ENCODE measurements around the gene RNF224. TPM values are rescaled to one million over a fixed set of nuclear protein-coding genes. Genes with fewer than 3 reads are reported as not detected.
A peak's percentile ranks its signal among the peaks of the same experiment; 100 is the strongest.

The RNF224 gene
- total and polyA plus RNA-seq, 5 donors from 2014 or later, result not detected

DNA sequence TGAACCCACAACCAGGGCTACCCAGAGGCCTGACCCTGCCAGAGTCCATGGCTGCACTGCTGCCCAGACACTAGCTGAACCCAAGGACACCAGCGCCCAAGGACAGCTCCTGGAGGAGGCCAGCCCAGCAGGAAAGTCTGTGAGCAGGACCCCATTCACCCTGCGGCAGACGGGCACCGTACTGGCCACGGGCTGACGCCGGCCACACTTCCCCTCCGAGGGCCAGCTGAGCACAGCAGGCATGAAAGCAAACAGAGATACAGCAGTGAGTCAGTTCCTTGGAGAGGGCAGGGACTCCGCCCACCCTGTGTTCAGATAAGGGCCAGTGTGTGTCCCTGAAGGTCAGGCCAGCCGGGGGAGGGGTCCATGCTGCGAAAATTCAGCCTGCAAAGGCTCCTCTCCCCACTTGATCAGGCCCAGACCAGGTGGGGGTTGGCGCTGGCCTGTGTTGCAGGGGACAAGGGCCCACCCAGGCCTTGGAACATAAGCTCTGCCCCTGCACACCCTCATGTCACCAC, 8.5 kb upstream of the RNF224 start:
- DNase-seq, result no peak
- H3K4me1 ChIP-seq (ENCODE audit: control insufficient read depth, insufficient read depth, low read length, poor library complexity, severe bottlenecking), result peaks cover 13% of the 10 kb centered on the region
- H3K4me3 ChIP-seq (ENCODE audit: low read depth, low read length), result no peak overlapping the region
- Mint-ChIP-seq H3K4me1 (peaks cover 0 to 6% (median 3%) of the 10 kb centered on the region in 4 donors), H3K4me3 (no peak overlapping the region), H3K9me3 (no peaks in the 10 kb centered on the region), H3K36me3 (no peaks in the 10 kb centered on the region), H3K27ac (no peak overlapping the region), H3K27me3 (no peaks in the 10 kb centered on the region)
- no peak for ATAC-seq (ENCODE audit: low read depth in 2 of 2)
- H3K27ac ChIP-seq (ENCODE audit: insufficient read depth, low read length, poor library complexity, severe bottlenecking), result no peak overlapping the region
- no peaks in the 10 kb centered on the region for H3K9me3 ChIP-seq (ENCODE audit: control insufficient read depth in 2 of 2, low read length in 2 of 2)
- H3K36me3 ChIP-seq (ENCODE audit: control insufficient read depth, insufficient read depth, low read length), result no peaks in the 10 kb centered on the region
- H3K27me3 ChIP-seq (ENCODE audit: control insufficient read depth, insufficient read depth, low read length), result no peaks in the 10 kb centered on the region

DNA sequence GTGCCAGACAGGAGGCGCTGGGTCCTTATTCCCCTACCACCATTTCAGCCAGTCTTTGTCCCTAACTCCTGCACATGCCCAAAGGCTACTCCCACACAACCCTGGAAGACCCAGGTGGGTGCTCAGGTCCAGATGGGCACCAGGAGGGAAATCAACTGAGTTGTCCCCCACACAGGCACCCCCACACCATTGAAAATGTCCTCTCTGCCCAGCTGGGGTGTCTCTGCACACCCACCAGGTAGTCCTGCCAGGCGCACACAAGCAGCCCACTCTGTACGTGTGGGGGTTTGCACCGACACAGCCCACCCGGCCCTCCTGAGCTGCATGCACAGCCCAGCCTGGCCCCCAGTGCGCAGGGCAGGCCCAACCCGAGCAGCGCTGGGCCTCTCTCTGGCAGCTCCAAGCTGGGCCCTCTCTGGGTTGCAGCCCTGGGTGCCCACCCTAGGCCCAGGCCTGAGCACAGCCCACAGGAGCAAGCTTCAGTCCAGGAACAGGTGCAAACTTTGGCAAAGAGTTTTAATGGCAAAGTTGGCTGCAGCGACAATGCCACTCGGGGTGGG, 7.5 kb upstream of the RNF224 start:
- no peak for ATAC-seq (ENCODE audit: low read depth in 2 of 2)
- Mint-ChIP-seq H3K36me3 (no peaks in the 10 kb centered on the region), H3K27ac (no peak overlapping the region), H3K4me1 (peaks cover 0 to 10% (median 3%) of the 10 kb centered on the region in 4 donors), H3K4me3 (peak overlapping the region in 3 of 4 donors; percentile 11 to 46 (median 25)), H3K27me3 (no peaks in the 10 kb centered on the region), H3K9me3 (no peaks in the 10 kb centered on the region)
- Histone ChIP-seq H3K9me3 (ENCODE audit: control insufficient read depth in 2 of 2, low read length in 2 of 2) (no peaks in the 10 kb centered on the region), H3K27ac (ENCODE audit: insufficient read depth, low read length, poor library complexity, severe bottlenecking) (no peak overlapping the region), H3K4me1 (ENCODE audit: control insufficient read depth, insufficient read depth, low read length, poor library complexity, severe bottlenecking) (peaks cover 17% of the 10 kb centered on the region), H3K36me3 (ENCODE audit: control insufficient read depth, insufficient read depth, low read length) (no peaks in the 10 kb centered on the region), H3K27me3 (ENCODE audit: control insufficient read depth, insufficient read depth, low read length) (no peaks in the 10 kb centered on the region), H3K4me3 (ENCODE audit: low read depth, low read length) (no peak overlapping the region)
- DNase-seq, result no peak

DNA sequence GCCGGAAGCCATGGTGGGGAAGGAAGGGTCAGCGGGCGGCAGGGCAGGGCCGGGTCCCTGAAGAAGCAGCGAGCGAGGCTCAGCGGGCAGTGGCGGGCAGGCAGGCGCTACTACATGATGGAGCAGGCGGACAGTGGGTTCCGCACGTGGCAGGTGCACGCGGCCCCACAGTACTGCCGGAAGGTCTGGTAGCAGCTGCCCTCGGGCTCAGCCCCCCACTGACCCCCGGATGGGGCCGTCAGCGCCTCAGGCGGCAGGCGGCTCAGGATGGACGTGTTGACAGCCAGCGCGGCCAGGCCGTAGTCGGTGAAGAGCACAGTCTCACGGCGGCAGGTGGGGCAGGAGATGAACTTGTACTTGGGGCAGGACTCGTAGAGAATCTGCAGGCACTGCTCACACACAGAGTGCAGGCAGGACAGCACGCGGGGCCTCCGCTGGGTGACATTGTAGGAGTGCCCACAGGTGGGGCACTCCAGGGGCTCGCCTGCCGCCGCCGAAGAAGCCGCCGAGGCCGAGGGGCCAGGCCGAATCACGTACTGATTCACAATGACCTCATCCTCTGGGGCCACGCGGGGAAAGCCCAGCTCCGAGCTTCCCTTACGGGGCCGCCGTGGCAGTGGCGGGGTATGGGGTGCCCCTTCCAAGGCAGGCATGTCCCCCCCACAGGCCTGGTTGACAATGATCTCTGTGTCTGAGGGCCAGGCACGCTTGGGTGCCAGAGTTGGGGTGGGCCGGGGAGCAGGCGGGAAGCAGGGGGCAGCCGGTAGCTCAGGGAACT, 6.8 kb upstream of the RNF224 start:
- H3K36me3 ChIP-seq (ENCODE audit: control insufficient read depth, insufficient read depth, low read length), result no peaks in the 10 kb centered on the region
- no peaks in the 10 kb centered on the region for H3K9me3 ChIP-seq (ENCODE audit: control insufficient read depth in 2 of 2, low read length in 2 of 2)
- no peaks in the 10 kb centered on the region for H3K27me3 Mint-ChIP-seq
- no peak overlapping the region for H3K27ac Mint-ChIP-seq
- H3K9me3 Mint-ChIP-seq, result no peaks in the 10 kb centered on the region
- H3K4me3 ChIP-seq (ENCODE audit: low read depth, low read length), result no peak overlapping the region
- H3K27me3 ChIP-seq (ENCODE audit: control insufficient read depth, insufficient read depth, low read length), result no peaks in the 10 kb centered on the region
- peaks cover 17% of the 10 kb centered on the region for H3K4me1 ChIP-seq (ENCODE audit: control insufficient read depth, insufficient read depth, low read length, poor library complexity, severe bottlenecking)
- H3K36me3 Mint-ChIP-seq, result no peaks in the 10 kb centered on the region
- H3K4me3 Mint-ChIP-seq, result peak overlapping the region in 3 of 4 donors; percentile 15 to 73 (median 25)
- H3K4me1 Mint-ChIP-seq, result peaks cover 0 to 10% (median 3%) of the 10 kb centered on the region in 4 donors
- ATAC-seq (ENCODE audit: low read depth in 2 of 2) (no peak), DNase-seq (no peak)
- no peak overlapping the region for H3K27ac ChIP-seq (ENCODE audit: insufficient read depth, low read length, poor library complexity, severe bottlenecking)

GRCh38 chr9:137221095-137221505, 6.2 kb upstream of the RNF224 start:
- no peaks in the 10 kb centered on the region for H3K27me3 Mint-ChIP-seq
- H3K9me3 Mint-ChIP-seq, result no peaks in the 10 kb centered on the region
- H3K9me3 ChIP-seq (ENCODE audit: control insufficient read depth in 2 of 2, low read length in 2 of 2), result no peaks in the 10 kb centered on the region
- peaks cover 0 to 10% (median 3%) of the 10 kb centered on the region in 4 donors for H3K4me1 Mint-ChIP-seq
- no peaks in the 10 kb centered on the region for H3K36me3 ChIP-seq (ENCODE audit: control insufficient read depth, insufficient read depth, low read length)
- no peak overlapping the region for H3K27ac Mint-ChIP-seq
- peak overlapping the region in 1 of 4 donors; percentile 73 for H3K4me3 Mint-ChIP-seq
- H3K4me3 ChIP-seq (ENCODE audit: low read depth, low read length), result no peak overlapping the region
- no peaks in the 10 kb centered on the region for H3K27me3 ChIP-seq (ENCODE audit: control insufficient read depth, insufficient read depth, low read length)
- H3K27ac ChIP-seq (ENCODE audit: insufficient read depth, low read length, poor library complexity, severe bottlenecking), result no peak overlapping the region
- peaks cover 17% of the 10 kb centered on the region for H3K4me1 ChIP-seq (ENCODE audit: control insufficient read depth, insufficient read depth, low read length, poor library complexity, severe bottlenecking)
- no peak for ATAC-seq (ENCODE audit: low read depth in 2 of 2)
- no peak for DNase-seq
- H3K36me3 Mint-ChIP-seq, result no peaks in the 10 kb centered on the region

- H3K4me3 Mint-ChIP-seq, result no peak overlapping the region
- DNase-seq, result peak in 1 of 3 donors; percentile 29
Measured at GRCh38 chr9:137221506-137222111, 5.7 kb upstream of the RNF224 start.

GRCh38 chr9:137222190-137223077, 4.9 kb upstream of the RNF224 start, which contains the start of gene RNF208:
Gene RNF208, minus strand, starts transcription at chr9:137222240. Its CDS starts 1,028 bp downstream, at chr9:137221212.
- Histone ChIP-seq H3K9me3 (ENCODE audit: control insufficient read depth in 2 of 2, low read length in 2 of 2) (no peaks in the 10 kb centered on the region), H3K4me1 (ENCODE audit: control insufficient read depth, insufficient read depth, low read length, poor library complexity, severe bottlenecking) (peaks cover 19% of the 10 kb centered on the region), H3K36me3 (ENCODE audit: control insufficient read depth, insufficient read depth, low read length) (no peaks in the 10 kb centered on the region), H3K27ac (ENCODE audit: insufficient read depth, low read length, poor library complexity, severe bottlenecking) (peak within 1 kb of the TSS; percentile 90), H3K4me3 (ENCODE audit: low read depth, low read length) (no peak within 1 kb of the TSS), H3K27me3 (ENCODE audit: control insufficient read depth, insufficient read depth, low read length) (no peaks in the 10 kb centered on the region)
- H3K36me3 Mint-ChIP-seq, result no peaks in the 10 kb centered on the region
- peaks cover 0 to 11% (median 4%) of the 10 kb centered on the region in 4 donors for H3K4me1 Mint-ChIP-seq
- H3K27ac Mint-ChIP-seq, result peak within 1 kb of the TSS in 1 of 3 donors; percentile 89
- H3K27me3 Mint-ChIP-seq, result peaks cover 1% of the 10 kb centered on the region
- H3K4me3 Mint-ChIP-seq, result peak within 1 kb of the TSS; percentile 81 to 93 (median 83)
- no peaks in the 10 kb centered on the region for H3K9me3 Mint-ChIP-seq
- ATAC-seq (ENCODE audit: low read depth in 2 of 2), result no peak
- peak in 1 of 3 donors; percentile 17 for DNase-seq

More at GRCh38 chr9:137221506-137222111, 5.7 kb upstream of the RNF224 start:
- no peaks in the 10 kb centered on the region for H3K36me3 Mint-ChIP-seq
- Histone ChIP-seq H3K4me3 (ENCODE audit: low read depth, low read length) (no peak overlapping the region), H3K4me1 (ENCODE audit: control insufficient read depth, insufficient read depth, low read length, poor library complexity, severe bottlenecking) (peaks cover 17% of the 10 kb centered on the region), H3K27ac (ENCODE audit: insufficient read depth, low read length, poor library complexity, severe bottlenecking) (no peak overlapping the region), H3K27me3 (ENCODE audit: control insufficient read depth, insufficient read depth, low read length) (no peaks in the 10 kb centered on the region), H3K9me3 (ENCODE audit: control insufficient read depth in 2 of 2, low read length in 2 of 2) (no peaks in the 10 kb centered on the region), H3K36me3 (ENCODE audit: control insufficient read depth, insufficient read depth, low read length) (no peaks in the 10 kb centered on the region)
- H3K27ac Mint-ChIP-seq, result no peak overlapping the region
- H3K9me3 Mint-ChIP-seq, result no peaks in the 10 kb centered on the region
- peaks cover 0 to 10% (median 3%) of the 10 kb centered on the region in 4 donors for H3K4me1 Mint-ChIP-seq
- H3K27me3 Mint-ChIP-seq, result no peaks in the 10 kb centered on the region
- no peak for ATAC-seq (ENCODE audit: low read depth in 2 of 2)

Measured in CD4-positive, CD25-positive, alpha-beta regulatory T cell (primary cell).